GM20000 (cell line): Measurements from ENCODE around the gene SMAD7.
"Not testable (repeated sequence)": the region's sequence is repeated elsewhere in the genome, so short reads cannot be mapped to it uniquely, and the experiment has no call there.

Experiments
- DNase-seq: peaks from one replicate; pipeline ENCODE4 v3.0.0; 2012; ENCODE audit warnings: low spot score
- TF ChIP-seq, protein P1 (sequence below): IDR thresholded peaks from 2 replicates; pipeline ENCODE4 v1.5.1; 2012; ENCODE audit warnings: mild to moderate bottlenecking, control low read depth; ENCODE audit errors: extremely low read depth, missing control alignments

Gene SMAD7

DNA sequence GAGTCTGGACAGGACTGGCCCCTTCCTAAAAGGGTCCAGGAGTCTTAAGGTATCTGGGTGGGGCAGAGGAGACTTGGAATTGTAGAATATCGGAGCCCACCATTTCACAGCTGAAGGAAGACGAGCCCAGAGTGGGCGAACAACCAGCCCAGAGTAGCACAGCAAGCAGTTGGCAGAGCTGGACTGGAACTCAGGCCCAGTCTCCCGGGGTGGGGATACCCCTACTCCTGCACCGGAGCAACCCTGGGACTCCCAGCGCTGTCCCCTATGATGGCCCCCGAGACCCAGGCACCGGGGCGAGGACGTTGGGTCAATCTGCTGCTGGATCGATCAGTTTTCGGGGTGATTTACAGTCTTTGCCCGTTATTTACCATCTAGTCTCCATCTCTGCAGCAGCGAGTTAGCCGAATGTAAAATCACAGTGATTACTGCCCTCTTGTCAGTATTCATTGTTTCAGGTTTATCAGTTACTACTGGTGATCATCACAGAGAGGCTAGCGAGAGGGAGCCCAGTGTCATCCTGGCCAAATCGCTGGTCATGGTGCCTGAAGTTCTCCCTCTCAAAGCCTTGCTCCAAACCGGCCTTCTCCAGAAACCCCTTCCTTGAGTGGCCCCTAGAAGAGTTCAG, 75.3 kb downstream of the SMAD7 start:
- TF ChIP-seq, protein P1, sequence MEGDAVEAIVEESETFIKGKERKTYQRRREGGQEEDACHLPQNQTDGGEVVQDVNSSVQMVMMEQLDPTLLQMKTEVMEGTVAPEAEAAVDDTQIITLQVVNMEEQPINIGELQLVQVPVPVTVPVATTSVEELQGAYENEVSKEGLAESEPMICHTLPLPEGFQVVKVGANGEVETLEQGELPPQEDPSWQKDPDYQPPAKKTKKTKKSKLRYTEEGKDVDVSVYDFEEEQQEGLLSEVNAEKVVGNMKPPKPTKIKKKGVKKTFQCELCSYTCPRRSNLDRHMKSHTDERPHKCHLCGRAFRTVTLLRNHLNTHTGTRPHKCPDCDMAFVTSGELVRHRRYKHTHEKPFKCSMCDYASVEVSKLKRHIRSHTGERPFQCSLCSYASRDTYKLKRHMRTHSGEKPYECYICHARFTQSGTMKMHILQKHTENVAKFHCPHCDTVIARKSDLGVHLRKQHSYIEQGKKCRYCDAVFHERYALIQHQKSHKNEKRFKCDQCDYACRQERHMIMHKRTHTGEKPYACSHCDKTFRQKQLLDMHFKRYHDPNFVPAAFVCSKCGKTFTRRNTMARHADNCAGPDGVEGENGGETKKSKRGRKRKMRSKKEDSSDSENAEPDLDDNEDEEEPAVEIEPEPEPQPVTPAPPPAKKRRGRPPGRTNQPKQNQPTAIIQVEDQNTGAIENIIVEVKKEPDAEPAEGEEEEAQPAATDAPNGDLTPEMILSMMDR = no peak
- DNase-seq = no peak

DNA sequence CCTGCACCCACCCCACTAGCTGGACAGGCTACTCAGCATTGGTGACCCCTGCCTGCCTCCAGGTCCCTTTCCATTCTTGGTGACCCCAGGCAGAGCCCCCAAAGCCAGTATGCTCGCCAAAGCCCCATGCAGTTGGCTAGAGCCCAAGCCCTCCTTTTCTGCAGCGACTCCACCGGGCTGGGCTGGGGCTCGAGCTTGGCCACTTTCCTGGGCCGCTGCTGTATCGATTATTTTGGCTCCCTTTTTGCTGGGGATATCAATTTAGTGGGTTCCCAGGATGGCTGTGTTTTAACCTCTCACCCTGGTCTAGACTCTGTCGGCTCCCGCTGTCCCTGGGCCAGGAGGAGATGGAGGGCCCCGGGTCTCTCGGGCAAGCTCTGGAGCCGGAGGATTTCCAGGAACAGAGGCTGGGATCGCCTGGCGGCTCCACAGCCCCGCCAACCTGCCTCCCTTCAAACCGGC, 76.0 kb downstream of the SMAD7 start:
- no peak for DNase-seq
- TF ChIP-seq, protein P1 = no peak

DNA sequence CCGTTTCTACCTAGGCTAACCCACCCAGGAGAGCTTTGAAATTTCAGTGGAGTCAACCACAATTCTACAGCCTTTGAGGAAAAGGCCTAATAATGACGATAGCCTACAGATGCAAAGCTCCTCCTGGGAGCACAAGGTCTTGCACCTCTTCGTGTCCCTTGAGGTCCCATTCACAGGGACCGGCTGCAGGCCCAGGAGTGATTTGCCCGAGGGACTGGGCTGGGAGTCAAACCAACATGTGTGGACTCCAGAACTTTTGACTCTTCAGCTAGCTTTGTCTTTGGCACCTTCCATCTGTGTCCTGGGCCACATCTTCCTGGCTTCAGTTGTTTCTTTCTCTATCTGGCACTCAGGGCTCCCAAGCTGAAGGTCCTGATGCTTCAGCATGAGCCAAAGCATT, 76.5 kb downstream of the SMAD7 start:
- TF ChIP-seq, protein P1 = no peak
- no peak for DNase-seq

DNA sequence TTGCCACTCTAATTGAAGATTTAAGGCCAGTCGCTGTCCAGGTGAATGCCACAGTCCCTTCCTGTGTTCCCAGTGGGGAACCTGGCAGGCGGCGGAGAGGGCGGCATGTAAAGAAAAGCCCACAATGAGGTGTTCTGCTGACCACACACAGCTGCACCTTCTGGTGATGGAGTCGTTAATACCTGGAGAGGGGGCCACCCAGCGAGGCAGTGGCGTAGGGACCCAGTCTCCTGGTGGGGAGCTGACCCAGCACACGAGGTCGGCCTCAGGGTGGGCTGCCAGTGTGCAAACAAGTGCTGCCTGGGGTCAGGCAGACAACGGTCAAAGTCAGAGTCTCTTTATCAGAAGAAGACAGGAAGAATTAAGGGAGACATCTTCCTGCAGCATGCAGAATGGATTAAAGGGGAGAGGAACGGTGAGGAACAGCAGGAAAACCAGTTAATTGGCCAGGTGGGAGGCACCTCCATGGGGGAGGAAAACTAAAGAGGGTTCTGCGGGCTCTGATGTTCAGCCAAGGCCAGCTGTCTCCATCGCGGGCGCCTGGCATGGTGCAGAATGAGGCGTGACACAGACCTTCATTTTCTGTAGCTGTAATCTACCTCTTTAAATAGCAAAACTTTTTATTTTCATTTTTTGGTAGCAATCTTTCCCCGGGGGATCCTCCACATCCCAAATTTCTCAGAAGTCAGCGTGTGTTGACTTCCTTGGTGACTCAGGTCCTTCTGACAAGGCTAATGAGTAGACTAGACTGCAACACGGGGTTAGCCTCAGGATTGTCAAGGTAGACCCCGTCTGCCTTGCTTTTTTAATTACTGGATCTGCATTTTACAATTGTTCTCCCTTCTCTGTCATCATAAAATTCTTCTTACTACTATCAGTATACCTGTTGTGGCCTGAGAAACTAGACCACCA, 78.3 kb downstream of the SMAD7 start:
- TF ChIP-seq, protein P1 = no peak

DNA sequence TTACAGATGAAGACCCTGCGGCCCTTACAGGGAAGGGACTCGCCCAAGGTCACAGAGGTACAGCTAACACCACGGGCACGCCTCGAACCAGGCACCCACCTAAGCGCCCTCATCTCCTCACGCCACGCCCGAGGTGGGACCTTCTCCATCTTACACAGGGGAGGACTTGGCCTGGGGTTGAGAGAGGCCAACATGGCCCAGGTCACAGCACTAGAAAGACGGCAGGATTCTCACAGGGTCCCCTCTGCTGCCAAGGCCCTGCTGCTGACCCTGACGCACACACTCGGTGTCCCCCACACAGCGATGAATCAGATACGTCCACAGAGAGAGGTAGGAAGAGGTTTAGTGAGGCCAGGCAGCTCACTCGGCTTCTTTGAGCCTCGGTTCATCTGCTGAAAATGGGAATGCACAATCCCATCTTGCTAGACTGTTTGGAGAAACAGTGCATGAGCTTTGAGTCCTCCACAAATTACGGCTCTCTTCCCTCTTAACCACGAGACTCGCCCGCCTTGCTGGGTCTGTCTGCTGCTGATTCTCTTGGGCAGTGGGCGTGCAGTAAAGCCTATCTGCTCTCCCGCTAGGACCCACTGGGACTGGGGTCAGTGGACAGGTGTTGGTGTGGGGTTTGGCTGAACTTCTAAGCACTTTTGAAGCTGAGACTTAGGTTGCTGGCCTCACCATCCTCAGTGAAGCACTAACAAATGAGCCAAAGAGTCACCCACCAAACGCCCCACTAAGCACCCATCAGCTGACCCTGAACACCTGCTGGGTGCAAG, 79.2 kb downstream of the SMAD7 start:
- TF ChIP-seq, protein P1 = no peak
- DNase-seq = no peak

More for the DNA sequence above, 78.3 kb downstream of the SMAD7 start:
- DNase-seq = no peak

DNA sequence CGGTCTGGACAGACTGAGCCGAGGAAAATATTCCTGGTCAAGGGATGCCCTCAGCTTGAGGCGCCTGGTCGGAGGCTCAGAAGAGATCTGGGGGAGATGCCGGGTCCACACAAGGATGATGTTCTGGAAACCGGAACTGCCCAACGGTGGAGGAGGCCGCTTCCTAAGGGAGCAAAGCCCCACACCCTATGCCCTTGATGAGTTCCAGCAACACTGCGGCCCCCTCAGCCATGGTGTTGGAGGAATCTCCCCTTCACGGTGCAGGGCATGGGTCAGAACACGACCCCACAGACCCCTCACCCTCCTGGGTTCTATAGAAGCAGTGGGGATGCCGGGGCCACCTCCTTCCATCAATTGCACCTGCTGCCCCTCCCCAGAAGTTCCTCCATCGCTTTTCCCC, 79.8 kb downstream of the SMAD7 start:
- DNase-seq = not testable (repeated sequence)
